Fibroblast of lung (primary cell): ENCODE data around the gene MACROD1.

Source experiments
- CTCF ChIP-seq, 2 donors: IDR thresholded peaks in 1 of 2; conservative IDR thresholded peaks in 1 of 2; 1 replicate in 1 of 2; 2 replicates in 1 of 2; pipeline ENCODE4 v1.5.1; 2011 to 2012; ENCODE audit warnings: low read length in 2 of 2, control low read depth in 1 of 2, inconsistent platforms in 1 of 2, low read depth in 1 of 2, mild to moderate bottlenecking in 1 of 2
- EZH2 ChIP-seq: IDR thresholded peaks from 2 replicates; pipeline ENCODE4 v1.5.1; 2012; ENCODE audit warnings: low read length, control low read depth, mild to moderate bottlenecking; ENCODE audit errors: missing control alignments

DNA sequence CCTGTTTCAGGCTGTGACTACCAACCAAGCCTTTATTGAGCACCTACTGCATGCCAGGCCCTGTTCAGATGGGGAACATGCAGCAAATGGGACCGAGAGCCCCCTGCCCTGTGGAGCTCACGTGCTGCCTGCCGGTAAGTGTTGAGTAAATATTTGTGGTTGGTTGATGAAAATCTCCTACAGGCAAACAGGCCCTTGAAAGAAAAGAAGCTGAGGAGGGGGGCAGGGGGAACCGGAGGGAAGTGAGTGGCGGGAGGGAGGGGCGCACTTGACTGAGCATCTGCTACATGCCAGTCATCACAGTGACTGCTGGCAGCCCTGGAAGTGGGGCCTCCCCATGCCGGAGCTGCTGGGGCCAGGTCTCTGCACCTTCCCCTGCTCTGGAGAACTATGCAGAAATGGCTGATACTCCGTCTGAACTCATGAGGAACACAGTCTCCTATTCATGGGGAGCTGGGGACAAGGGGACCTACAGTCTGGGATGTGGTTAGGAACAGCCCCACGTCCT is 34.2 kb downstream of the MACROD1 start:
- TF ChIP-seq CTCF (conservative IDR thresholded peaks at IDR 0.05 in 1 of 2, IDR thresholded peaks at IDR 0.05 in 1 of 2; ENCODE audit: low read depth in 1 of 2, low read length in 2 of 2), result no peak
- no peak for TF ChIP-seq EZH2
